NT2/D1 (cell line): ENCODE measurements around the gene VENTX.

Experiments
- DNase-seq: peaks from one replicate; pipeline ENCODE4 v3.0.0-alpha.2; 2011; ENCODE audit warnings: low read depth, low spot score
- H3K27me3 ChIP-seq: 2 replicates; pipeline ENCODE4 v1.6.0; 2011; ENCODE audit warnings: mild to moderate bottlenecking; ENCODE audit not compliant: insufficient read length, insufficient read depth
- H3K36me3 ChIP-seq: 2 replicates; pipeline ENCODE4 v1.6.1; 2011; ENCODE audit warnings: mild to moderate bottlenecking, low read length, mixed read lengths; ENCODE audit not compliant: insufficient read depth, insufficient read length
- H3K4me1 ChIP-seq: 2 replicates; pipeline ENCODE4 v1.5.1; 2011; ENCODE audit not compliant: insufficient read depth, insufficient read length
- H3K4me3 ChIP-seq: 2 replicates; pipeline ENCODE4 v1.5.1; 2011; ENCODE audit warnings: low read depth; ENCODE audit not compliant: insufficient read length
- H3K9ac ChIP-seq: 2 replicates; pipeline ENCODE4 v1.6.0; 2011; ENCODE audit warnings: low read depth; ENCODE audit not compliant: insufficient read length
- H3K9me3 ChIP-seq: 2 replicates; pipeline ENCODE4 v1.5.1; 2011; ENCODE audit warnings: mild to moderate bottlenecking, low read length; ENCODE audit not compliant: insufficient read depth
- SUZ12 ChIP-seq: IDR thresholded peaks from 2 replicates; pipeline ENCODE4 v1.6.1; 2011; ENCODE audit not compliant: insufficient read length, insufficient read depth; ENCODE audit errors: extremely low read depth
- YY1 ChIP-seq: IDR thresholded peaks from 2 replicates; pipeline ENCODE4 v1.6.1; 2011; ENCODE audit not compliant: insufficient read length, insufficient read depth
- ZNF274 ChIP-seq: IDR thresholded peaks from 2 replicates; pipeline ENCODE4 v1.6.1; 2011; ENCODE audit warnings: mild to moderate bottlenecking, low read depth, low read length

Gene VENTX

DNA sequence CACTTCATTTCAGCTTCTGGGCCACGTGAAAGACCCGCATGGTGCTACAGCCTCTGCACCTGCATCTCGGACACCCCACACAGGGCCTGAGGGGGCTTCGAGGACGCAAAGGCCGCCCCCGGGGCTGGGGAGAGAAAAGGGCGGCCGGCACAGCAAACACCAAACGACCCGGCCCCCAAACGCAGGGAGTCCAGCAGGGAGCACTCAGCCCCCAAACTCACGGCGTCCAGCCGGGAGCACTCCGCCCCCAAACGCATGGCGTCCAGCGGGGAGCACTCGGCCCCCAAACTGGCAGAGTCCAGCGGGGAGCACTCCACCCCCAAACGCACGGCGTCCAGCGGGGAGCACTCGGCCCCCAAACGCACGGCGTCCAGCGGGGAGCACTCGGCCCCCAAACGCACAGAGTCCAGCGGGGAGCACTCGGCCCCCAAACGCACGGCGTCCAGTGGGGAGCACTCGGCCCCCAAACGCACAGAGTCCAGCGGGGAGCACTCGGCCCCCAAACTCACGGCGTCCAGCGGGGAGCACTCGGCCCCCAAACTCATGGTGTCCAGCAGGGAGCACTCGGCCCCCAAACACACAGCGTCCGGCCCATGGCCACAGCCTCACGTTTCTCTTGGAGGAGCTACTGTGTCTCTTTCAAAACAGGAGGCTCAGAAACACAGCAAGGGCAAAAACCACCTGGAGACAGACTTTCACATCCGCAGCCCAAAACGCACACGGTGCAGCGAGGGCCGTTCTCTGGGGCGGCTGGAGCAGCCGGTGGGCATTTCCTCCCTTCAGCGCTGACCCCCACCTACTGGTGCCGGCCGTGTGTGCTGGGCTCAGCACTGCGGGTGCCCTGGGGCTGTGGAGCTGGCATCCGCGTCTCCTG is 34.6 kb upstream of the VENTX start:
- peaks cover 3% of the 10 kb centered on the region for H3K36me3 ChIP-seq
- no peak for DNase-seq
- TF ChIP-seq ZNF274 (no peak), SUZ12 (no peak), YY1 (no peak)

GRCh38 chr10:133203652-133204195 is 33.9 kb upstream of the VENTX start:
- Histone ChIP-seq H3K4me3 (no peak overlapping the region), H3K27me3 (no peaks in the 10 kb centered on the region), H3K9ac (no peak overlapping the region), H3K9me3 (no peaks in the 10 kb centered on the region), H3K36me3 (peaks cover 3% of the 10 kb centered on the region), H3K4me1 (peaks cover 2% of the 10 kb centered on the region)
- DNase-seq = no peak
- TF ChIP-seq SUZ12 (no peak), YY1 (no peak), ZNF274 (no peak)

More for the DNA sequence above, 34.6 kb upstream of the VENTX start:
- Histone ChIP-seq H3K4me3 (no peak overlapping the region), H3K9me3 (no peaks in the 10 kb centered on the region), H3K27me3 (no peaks in the 10 kb centered on the region), H3K9ac (no peak overlapping the region), H3K4me1 (peaks cover 2% of the 10 kb centered on the region)

DNA sequence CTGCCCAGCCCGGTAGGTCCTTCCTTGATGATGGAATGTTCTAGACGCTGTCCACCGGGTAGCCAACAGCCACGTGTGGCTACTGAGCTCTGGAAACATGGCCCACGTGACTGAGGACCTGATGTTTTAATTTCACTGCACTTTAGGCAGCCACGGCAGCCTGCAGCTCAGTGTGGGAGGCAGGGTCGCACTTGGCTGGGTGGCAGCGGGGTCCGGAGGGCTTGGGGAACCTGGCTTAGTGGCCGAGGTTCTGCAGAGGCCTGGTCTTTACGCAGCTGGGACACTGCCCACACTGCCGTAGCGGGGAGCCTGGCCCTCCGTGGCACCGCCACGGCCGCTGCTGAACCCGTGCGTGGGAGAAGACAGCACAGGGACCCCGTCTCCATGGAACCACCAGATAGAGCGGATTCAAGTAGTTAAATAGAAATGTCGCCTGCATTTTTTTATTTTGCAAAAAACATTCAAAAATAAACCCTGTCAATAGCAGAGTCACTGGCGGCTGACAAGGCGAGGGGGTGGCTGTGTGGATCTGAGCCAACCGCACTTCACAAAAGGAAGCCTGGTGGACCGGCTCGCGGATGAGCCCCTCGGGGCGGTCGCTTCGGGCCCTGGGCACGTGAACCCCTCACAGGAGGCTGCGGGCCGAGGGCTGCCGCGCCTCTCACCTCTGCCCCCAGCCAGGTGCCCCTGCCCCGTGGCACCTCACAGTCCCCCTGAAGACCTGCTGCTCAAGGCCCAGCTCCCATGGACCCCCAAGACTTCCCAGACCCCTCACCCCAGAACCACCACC is 33.2 kb upstream of the VENTX start:
- DNase-seq = no peak
- Histone ChIP-seq H3K4me1 (peaks cover 2% of the 10 kb centered on the region), H3K27me3 (no peaks in the 10 kb centered on the region), H3K9me3 (no peaks in the 10 kb centered on the region), H3K36me3 (peaks cover 3% of the 10 kb centered on the region), H3K9ac (no peak overlapping the region), H3K4me3 (no peak overlapping the region)
- TF ChIP-seq SUZ12 (no peak), ZNF274 (no peak), YY1 (no peak)

DNA sequence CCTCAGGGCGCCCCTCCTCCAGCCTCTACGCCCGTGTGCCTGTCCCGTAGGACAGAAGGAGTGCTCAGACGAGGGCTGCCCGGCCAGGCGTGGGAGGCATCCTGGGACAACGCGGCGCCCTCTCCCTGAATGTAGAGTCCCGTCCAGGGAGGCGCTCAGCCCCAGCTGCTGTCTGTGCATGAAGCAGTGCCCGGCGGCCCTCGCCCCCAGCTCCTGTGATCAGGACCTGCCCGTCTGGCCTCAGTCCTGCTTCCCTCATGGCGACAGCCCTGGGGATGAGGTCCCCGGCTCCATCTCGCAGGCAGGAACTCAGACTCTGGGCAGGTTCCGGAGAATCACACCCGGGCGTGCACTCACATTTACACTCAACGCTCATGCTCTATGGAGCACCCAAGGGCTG is 32.5 kb upstream of the VENTX start:
- Histone ChIP-seq H3K4me3 (no peak overlapping the region), H3K4me1 (peaks cover 2% of the 10 kb centered on the region), H3K36me3 (peaks cover 3% of the 10 kb centered on the region), H3K27me3 (no peaks in the 10 kb centered on the region), H3K9ac (no peak overlapping the region), H3K9me3 (no peaks in the 10 kb centered on the region)
- no peak for TF ChIP-seq YY1
- TF ChIP-seq SUZ12 = no peak
- TF ChIP-seq ZNF274 = no peak
- no peak for DNase-seq

DNA sequence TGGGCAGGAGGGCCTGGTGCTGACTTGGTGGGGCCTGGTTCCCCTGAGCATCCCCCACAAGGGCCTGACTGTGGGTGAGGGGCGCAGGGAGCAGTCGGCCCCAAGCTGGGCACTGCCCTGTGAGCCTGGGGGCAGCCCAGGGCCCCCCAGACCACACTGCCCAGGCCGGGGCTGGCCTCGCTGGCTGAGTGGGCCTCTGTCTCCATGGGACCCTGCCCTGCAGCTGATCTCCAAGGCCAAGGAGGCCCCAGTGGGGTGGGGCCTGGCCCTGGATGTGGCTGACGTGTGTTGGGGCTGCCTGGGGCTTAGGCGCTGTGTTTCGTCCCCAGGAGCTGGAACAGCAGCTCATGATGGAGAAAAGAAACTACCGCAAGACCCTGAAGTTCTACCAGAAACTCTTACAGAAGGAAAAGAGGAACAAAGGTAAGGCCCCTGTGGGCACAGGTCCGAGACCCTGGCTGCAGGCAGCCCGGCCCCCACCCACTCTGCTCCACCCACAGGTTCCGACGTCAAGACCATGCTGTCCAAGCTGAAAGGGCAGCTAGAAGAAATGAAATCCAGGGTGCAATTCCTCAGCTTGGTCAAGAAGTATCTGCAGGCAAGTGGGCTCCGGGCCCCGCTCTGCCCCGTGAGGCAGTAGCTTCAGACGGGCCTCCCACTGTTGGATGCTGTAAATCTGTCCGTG is 31.2 kb upstream of the VENTX start:
- H3K9me3 ChIP-seq = no peaks in the 10 kb centered on the region
- H3K4me1 ChIP-seq = no peaks in the 10 kb centered on the region
- DNase-seq = no peak
- TF ChIP-seq YY1 = no peak
- TF ChIP-seq SUZ12 = no peak
- no peak for TF ChIP-seq ZNF274
- no peak overlapping the region for H3K9ac ChIP-seq
- H3K36me3 ChIP-seq = peaks cover 3% of the 10 kb centered on the region
- H3K27me3 ChIP-seq = no peaks in the 10 kb centered on the region
- H3K4me3 ChIP-seq = no peak overlapping the region

DNA sequence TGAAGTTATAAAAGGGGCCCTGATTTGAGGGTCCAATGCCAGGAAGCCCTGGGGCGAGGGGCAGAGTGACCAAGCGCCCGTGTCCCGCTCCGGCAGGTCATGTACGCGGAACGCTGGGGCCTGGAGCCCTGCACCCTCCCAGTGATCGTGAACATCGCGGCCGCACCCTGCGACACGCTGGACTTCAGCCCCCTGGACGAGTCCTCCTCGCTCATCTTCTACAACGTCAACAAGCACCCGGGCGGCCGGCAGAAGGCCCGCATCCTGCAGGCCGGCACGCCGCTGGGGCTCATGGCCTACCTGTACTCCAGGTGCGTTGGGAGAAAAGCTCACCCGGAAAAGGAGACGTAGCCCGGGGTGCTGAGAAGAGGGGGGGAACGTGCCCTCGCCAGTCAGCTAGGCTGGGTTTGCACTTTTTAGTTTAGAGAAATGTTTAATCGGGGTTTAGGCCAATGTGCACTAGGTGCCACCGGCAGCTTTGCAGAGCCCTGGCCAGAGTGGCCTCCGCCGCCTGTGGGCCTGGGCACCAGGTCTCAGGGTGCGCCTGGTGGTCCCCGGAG is 30.5 kb upstream of the VENTX start:
- no peak overlapping the region for H3K4me3 ChIP-seq
- peaks cover 3% of the 10 kb centered on the region for H3K36me3 ChIP-seq
- TF ChIP-seq YY1 = no peak
- DNase-seq = no peak
- no peak overlapping the region for H3K9ac ChIP-seq
- no peaks in the 10 kb centered on the region for H3K9me3 ChIP-seq
- no peaks in the 10 kb centered on the region for H3K27me3 ChIP-seq
- H3K4me1 ChIP-seq = no peaks in the 10 kb centered on the region
